Skin epidermis (tissue), 12 donors: ENCODE results near the gene ADAMTS13.
"Not testable (repeated sequence)": the region's sequence is repeated elsewhere in the genome, so short reads cannot be mapped to it uniquely, and the experiment has no call there.

Source experiments
- H3K27ac ChIP-seq, 21 experiments: fragments of 200-600 bp; sonication (generic) in 11 of 21; one replicate each; pipeline ENCODE4 v1.5.0; 2020; ENCODE audit warnings: mild to moderate bottlenecking in 3 of 21, inconsistent platforms in 2 of 21, moderate library complexity in 2 of 21
- H3K4me3 ChIP-seq, 7 experiments: fragments of 200-600 bp; sonication (generic) in 2 of 7; one replicate each; pipeline ENCODE4 v1.5.0; 2020; ENCODE audit warnings: inconsistent platforms in 2 of 7, mild to moderate bottlenecking in 2 of 7, moderate library complexity in 1 of 7

Gene ADAMTS13

DNA sequence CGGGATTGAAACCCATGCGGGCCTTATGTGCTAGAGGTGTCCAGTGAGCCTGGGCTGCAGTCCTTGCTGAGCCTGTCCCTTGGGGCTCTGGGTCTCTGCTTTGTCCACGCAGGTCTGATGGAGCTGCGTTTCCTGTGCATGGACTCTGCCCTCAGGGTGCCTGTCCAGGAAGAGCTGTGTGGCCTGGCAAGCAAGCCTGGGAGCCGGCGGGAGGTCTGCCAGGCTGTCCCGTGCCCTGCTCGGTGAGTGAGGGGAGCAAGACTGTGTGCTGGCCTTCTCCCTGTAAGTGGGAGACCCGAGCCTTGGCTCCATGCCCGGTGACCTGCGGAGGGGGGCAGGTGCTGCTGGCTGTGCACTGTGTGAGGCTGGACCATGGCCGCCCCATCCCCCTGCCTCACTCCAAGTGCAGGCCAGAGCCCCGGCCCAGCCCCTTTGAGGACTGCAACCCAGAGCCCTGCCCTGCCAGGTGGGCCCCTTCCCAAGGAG, 26.4 kb downstream of the ADAMTS13 start:
- Histone ChIP-seq H3K27ac (no peak overlapping the region), H3K4me3 (no peak overlapping the region)

DNA sequence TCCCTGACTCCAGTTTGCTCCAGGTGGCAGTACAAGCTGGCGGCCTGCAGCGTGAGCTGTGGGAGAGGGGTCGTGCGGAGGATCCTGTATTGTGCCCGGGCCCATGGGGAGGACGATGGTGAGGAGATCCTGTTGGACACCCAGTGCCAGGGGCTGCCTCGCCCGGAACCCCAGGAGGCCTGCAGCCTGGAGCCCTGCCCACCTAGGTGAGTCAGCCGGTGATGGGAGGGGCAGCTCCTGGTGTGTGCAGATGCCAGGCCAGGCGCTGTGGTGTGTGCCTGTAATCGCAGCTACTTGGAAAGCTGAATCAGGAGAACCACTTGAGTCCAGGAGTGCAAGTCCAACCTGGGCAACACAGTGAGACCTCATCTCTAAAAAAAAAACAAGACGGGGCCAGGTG, 27.6 kb downstream of the ADAMTS13 start:
- Histone ChIP-seq H3K4me3 (no peak overlapping the region), H3K27ac (no peak overlapping the region)

DNA sequence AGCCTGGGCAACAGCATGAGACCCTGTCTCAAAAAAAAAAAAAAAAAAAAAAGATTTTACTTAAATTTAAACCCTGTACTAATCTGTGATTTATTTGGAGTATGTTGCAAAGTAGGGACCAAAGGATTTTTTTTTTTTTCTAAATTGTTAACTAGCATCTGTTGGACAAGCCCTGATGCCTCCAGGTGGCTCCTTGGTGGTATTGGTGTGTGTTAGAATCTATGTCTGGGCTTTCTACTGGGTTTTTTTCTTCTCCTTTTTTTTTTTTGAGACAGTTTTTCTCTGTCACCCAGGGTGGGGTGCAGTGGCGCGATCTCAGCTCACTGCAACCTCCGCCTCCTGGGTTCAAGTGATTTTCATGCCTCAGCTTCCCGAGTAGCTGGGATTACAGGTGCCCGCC, 29.7 kb downstream of the ADAMTS13 start:
- not testable (repeated sequence) for H3K4me3 ChIP-seq, H3K27ac ChIP-seq

DNA sequence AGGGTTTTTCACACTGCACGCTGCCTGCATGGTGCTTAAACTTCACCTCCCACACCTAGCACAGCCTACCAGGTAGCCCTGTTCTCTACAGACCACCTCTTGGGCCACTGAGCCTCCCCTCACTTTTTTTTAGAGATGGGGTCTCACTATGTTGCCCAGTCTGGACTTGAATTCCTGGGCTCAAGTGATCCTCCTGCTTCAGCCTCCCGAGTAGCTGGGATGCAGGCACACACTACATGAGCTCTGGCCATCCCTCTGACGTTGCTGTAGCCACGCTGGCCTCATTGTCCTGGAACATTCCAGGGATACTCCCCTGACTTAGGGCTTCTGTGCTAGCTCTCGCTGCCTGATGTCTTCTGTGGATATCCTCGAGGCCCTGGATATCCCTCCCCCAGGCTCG, 30.4 kb downstream of the ADAMTS13 start:
- no peak overlapping the region for H3K4me3 ChIP-seq
- H3K27ac ChIP-seq, result no peak overlapping the region

DNA sequence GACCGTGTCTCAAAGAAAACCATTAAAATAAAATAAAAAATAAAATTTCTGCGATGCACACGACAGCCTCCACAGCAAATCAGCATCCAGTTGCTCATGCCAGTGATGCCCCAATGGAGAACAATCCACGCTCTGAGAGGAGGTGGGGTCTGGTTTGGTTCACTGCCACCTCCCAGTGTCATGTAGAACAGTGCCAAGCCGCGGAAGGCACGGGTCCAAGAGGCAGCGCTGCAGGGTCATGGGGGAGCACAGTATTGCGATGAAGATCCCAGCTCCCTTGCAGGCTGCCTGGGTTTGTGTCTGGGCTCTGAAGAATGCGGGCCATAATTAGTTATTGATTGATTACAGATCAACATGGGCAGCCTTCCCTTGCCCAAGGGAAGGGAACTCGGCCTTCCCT, 31.5 kb downstream of the ADAMTS13 start:
- H3K4me3 ChIP-seq, result no peak overlapping the region
- H3K27ac ChIP-seq, result no peak overlapping the region

DNA sequence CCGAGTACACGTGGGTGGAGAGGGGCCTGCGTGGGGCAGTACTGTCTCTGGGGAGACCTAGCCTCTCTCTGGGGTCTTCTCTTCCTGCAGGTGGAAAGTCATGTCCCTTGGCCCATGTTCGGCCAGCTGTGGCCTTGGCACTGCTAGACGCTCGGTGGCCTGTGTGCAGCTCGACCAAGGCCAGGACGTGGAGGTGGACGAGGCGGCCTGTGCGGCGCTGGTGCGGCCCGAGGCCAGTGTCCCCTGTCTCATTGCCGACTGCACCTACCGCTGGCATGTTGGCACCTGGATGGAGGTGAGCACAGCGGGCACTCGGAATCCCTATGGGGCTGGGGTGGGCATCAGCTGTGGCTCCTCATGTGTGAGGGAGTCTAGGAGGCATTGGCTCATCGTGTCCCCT, 32.2 kb downstream of the ADAMTS13 start:
- Histone ChIP-seq H3K4me3 (no peak overlapping the region), H3K27ac (no peak overlapping the region)

DNA sequence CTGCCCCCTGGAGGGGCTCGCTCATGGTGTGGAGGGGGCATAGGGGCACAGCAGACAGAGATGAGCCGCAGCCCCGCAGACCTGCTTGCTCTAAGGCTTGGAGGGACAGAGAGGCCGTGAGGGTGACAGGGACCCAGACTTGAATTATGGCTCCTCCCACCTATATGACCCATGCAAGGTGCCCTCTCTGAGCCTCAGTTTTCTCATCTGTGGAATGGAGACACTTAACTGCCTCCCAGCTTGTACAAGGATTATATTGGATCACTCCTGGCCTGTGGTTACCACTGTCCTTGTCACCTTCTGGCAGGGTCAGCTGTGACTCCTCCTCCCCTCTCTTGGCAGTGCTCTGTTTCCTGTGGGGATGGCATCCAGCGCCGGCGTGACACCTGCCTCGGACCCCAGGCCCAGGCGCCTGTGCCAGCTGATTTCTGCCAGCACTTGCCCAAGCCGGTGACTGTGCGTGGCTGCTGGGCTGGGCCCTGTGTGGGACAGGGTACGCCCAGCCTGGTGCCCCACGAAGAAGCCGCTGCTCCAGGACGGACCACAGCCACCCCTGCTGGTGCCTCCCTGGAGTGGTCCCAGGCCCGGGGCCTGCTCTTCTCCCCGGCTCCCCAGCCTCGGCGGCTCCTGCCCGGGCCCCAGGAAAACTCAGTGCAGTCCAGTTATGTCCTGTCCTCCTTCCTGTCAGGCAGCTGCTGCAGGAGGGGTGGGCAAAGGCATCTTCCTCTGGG, 32.9 kb downstream of the ADAMTS13 start:
- Histone ChIP-seq H3K4me3 (no peak overlapping the region), H3K27ac (no peak overlapping the region)

DNA sequence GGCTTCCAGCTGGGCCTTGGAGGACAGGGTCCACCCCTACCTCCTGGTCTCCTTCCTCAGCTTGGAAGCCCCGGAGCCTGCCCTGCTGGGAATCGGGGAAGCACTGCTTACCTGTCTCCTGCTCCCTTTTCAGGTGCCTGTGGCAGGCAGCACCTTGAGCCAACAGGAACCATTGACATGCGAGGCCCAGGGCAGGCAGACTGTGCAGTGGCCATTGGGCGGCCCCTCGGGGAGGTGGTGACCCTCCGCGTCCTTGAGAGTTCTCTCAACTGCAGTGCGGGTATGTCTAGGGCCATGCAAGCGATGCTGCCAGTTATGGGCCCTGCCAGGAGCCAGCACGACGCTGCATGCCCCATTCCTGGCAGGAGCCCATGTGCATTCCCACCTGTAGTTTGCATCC, 33.8 kb downstream of the ADAMTS13 start:
- Histone ChIP-seq H3K4me3 (no peak overlapping the region), H3K27ac (no peak overlapping the region)

DNA sequence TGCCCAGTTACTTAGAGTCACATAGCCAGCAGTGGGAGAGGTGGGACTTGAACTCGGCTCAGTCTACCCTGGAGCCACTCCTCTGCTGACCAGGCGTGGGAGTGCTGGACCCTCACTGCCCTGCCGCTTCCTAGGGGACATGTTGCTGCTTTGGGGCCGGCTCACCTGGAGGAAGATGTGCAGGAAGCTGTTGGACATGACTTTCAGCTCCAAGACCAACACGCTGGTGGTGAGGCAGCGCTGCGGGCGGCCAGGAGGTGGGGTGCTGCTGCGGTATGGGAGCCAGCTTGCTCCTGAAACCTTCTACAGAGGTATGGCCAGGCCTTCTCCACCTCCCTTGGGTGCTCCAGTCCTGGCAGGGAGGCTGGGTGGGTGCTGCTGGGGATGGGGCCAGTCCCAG, 34.2 kb downstream of the ADAMTS13 start:
- H3K27ac ChIP-seq, result no peak overlapping the region
- H3K4me3 ChIP-seq, result no peak overlapping the region

DNA sequence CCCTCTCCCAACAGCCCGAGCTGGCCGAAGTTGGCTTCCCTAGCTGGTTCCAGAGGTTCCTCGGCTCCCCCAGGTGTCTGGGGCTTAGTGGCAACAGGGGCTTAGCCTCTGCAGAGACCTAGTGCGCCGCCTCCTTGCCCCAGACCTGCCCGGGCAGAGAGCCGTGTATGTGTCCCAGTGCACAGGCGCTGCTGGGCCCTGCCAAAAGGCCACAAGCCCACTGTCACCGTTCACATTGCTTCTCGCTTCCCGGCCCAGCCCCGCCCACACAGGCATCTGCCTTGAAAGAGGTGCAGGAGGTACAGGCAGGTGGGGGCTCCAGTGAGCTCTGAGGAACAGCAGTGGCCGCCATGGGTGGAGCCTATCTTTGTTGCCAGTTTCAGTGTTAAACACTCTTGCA, 35.1 kb downstream of the ADAMTS13 start:
- Histone ChIP-seq H3K4me3 (no peak overlapping the region), H3K27ac (no peak overlapping the region)

DNA sequence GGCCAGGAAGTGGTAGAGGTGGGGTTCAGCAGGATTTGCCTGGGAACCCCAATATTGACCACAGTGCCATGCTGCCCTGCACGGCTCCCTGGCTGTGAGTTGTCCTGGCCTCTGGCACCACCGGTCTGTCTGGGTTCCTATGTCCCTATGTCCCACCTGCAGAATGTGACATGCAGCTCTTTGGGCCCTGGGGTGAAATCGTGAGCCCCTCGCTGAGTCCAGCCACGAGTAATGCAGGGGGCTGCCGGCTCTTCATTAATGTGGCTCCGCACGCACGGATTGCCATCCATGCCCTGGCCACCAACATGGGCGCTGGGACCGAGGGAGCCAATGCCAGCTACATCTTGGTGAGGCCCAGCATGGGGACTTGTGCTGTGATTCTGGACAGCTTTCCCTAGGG, 35.6 kb downstream of the ADAMTS13 start:
- H3K27ac ChIP-seq, result no peak overlapping the region
- H3K4me3 ChIP-seq, result no peak overlapping the region

DNA sequence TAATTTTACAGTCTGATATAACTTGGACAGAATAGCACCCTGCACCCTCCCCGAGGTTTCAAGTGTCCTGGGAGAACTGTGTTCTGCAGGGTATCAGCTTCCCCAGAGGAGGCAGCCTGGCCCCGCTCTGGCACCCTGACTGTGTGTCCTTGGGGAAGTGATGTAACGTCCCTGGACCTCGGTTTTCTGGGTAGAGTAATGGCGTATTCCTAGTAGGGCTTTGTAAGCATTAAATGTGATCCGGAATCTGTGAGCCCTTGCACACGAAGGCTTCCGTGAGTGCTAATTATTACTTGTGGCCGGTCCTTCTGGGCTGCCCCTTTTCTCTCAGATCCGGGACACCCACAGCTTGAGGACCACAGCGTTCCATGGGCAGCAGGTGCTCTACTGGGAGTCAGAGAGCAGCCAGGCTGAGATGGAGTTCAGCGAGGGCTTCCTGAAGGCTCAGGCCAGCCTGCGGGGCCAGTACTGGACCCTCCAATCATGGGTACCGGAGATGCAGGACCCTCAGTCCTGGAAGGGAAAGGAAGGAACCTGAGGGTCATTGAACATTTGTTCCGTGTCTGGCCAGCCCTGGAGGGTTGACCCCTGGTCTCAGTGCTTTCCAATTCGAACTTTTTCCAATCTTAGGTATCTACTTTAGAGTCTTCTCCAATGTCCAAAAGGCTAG, 36.6 kb downstream of the ADAMTS13 start:
- peak overlapping the region in 3 of 7 experiments; percentile 64 to 88 (median 70) for H3K4me3 ChIP-seq
- no peak overlapping the region for H3K27ac ChIP-seq

DNA sequence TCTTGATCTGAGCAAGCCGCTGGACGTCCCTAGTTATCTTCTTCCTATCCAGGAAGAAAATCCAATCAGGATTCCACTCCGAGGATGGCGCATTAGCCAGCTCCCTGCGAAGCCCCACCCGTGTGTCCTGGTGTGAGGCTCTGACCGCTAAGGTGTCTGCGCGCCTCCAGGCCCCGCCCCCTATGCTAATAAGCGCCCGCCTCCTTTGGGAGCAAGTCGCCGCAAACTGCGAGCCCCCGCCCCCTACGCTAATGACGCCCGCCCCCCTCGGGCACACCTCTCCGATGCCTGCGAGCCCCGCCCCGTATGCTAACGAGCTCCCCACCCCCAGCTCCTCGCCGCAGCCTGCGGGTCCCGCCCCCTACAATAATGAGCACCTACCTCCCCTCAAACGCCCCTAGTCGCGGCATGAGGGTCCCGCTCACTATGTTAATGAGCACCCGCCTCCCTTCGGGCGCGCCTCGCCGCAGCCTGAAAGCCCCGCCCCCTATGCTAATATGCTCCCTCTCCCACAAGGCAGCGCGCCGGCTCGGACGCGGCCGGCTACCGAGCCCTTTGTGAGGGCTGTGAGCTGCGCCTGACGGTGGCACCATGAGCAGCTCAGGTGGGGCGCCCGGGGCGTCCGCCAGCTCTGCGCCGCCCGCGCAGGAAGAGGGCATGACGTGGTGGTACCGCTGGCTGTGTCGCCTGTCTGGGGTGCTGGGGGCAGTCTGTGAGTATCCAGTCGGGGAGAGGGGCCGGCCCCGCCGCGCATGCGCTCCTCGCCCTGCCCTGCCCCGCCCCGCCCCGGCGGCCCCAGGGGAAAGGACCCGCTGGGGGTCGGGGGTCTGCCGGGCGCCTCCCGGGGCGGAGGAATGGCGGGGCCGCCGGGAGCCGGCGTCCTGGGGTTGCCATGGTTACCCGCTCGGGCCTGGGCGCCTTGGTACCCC, 37.6 kb downstream of the ADAMTS13 start, which contains the start of gene CACFD1:
Gene CACFD1, plus strand, starts transcription at position 503 of the 929 bp plus-strand sequence. Its CDS starts 89 bp downstream, at position 592.
- Histone ChIP-seq H3K4me3 (peak within 1 kb of the TSS; percentile 44 to 88 (median 70)), H3K27ac (peak within 1 kb of the TSS; percentile 46 to 93 (median 86))

DNA sequence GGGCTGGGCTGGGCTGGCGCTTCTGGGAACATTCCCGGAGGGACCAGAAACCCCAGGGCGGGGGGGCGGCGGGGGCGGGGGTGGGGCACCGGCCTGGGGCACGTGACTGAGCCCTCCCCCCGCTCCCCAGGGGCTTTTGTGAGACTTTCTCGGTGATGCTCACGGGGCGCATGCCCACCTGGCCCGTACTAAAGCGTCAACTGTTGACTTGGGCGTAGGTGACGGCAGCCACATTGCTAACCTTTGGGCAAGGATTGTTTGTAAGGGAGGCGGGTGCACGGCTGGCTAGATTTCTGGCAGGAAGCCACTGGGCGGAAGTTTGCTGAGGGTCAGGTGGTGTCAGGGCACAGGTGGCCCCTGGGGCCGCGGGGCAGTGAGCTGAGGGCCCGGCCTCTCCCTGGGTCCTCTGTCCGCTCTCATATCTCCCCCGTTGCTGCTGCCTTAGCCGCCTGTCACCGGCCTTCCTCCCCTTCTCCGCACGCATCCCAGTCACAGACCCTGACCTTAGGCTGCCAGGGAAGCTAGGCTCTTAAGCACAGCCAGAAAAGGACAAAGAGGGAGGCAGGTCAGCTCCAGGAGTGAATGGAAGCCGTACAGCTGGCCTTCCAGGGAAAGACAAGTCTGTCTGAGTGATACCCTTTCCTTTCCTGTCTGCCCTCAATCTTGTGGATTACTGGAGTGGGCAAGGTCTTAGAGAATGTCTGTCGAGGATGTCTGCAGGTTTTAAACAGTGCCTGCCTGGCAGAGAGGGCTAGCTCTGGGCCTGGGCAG, 38.4 kb downstream of the ADAMTS13 start:
- H3K4me3 ChIP-seq, result peak overlapping the region; percentile 44 to 88 (median 70)
- peak overlapping the region in 20 of 21 experiments; percentile 54 to 93 (median 86) for H3K27ac ChIP-seq

DNA sequence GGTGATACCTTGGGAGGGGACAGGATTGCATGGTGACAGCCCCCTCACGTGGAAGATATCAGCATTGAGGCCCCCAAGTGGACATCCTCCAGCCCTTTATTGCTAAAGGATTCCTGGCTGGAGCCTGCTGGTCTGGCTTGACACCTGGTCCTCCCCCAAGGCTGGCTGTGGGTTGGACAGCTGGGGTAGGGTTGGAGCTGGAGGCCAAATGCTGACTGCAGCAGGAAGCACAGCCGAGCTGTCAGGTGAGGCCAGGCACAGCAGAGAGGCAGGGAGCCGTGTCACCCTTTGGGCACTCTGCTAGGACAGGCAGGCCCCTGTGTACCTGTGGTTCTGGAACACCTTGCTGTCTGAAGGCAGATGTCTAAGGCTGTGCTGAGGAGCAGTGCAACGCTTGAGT, 39.8 kb downstream of the ADAMTS13 start:
- Histone ChIP-seq H3K4me3 (no peak overlapping the region), H3K27ac (no peak overlapping the region)

DNA sequence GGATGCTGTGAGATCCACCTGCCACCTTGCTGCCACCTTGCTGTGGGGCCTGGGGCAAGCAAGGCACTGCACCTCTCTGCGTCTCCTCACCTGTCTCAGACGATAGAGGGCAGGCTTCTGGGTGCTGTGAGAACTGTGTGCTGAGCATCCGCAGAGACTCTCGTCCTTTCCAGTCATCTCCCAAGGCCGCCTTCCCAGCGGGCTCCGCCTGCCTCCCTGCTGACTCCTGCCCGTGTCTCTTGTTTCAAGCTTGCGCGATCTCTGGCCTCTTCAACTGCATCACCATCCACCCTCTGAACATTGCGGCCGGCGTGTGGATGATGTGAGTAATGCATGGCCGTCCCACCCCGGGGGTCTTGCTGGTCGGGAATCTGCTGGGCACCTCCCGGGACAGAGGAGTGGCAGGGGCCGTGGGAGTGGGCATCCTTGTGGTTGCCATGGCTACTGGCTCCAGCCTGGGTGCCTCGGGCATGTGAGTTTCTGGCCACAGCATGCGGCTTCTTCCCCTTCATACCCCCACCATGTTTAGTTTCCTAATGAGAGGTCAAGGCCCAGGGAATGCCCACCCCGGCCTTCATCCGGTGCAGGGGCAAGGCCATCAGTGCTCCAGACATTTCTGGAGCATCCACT, 41.2 kb downstream of the ADAMTS13 start:
- H3K4me3 ChIP-seq, result no peak overlapping the region
- no peak overlapping the region for H3K27ac ChIP-seq

DNA sequence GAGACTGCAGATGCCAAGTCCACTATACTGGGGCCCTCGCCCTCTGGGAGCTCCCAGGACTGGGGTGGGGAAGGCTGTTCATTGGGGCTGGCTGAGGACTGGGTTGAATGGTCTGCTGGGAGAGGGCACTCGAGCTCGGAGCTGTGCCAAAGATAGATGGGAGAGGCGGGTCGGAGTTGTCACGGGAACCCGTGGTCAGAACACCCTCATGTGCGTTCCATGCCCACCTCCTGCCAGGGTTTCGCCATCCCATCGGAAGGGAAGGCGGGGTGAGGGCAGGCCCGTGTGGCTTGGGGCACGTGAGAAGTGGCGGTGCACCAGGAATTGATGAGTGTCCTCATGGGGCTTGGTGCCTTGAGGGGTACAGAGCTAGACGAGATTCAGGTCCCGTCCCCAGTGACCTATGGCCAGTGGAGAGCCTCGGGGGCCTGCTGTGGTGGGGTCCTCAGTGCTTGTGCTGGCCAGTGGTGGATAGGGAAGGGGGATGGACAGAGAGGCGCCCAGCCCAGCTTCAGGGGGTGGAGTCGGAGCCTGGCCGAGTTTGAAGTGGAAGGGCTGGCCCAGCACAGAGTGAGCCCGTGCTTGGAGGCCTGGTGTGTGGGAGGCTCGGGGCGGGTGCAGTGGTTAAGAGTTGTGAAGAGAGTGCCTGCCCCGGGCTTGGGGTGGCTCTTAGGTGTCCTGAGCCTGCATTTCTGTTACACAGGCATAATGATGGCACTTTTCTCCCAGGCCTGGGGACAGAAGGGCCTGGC, 41.9 kb downstream of the ADAMTS13 start:
- Histone ChIP-seq H3K4me3 (no peak overlapping the region), H3K27ac (no peak overlapping the region)

DNA sequence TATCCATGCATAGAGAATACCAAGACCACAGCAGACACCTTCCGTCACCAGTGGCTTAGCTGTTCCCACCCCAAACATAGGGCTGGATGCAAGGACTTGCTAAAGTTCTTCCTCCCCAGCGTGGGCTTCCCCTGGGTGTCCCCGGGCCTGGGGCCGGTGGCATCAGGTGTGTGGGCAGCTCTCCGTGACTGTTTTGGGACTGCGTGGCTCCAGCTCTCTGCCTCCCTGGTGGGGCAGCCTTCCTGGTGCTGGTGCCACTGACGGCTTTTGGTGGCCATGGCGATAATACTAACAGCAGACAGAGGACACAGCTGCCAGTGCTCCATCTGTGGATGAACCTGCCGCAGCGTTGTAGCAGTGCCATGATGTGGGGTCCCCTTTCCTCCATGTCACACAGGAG, 42.5 kb downstream of the ADAMTS13 start:
- Histone ChIP-seq H3K27ac (no peak overlapping the region), H3K4me3 (no peak overlapping the region)
